HT1080 (cell line): ENCODE results near the gene CYFIP1. TPM values are rescaled to one million over a fixed set of nuclear protein-coding genes. Genes with fewer than 3 reads are reported as not detected.

Experiments used
- DNase-seq: peaks from one replicate; pipeline ENCODE4 v3.0.0-alpha.2; 2015; ENCODE audit warnings: low read depth
- total RNA-seq: library from RNA; depleted of rRNA; stranded (reverse); fragments of >200 nt; shearing (Covaris generic); gene quantifications from 2 replicates; pipeline ENCODE4 v1.2.3, GENCODE V29; 2014

Gene CYFIP1
- total RNA-seq, 1 experiment from 2014 or later = 96.8 TPM

- DNase-seq = no peak
Measured at GRCh38 chr15:22918596-22919140, 61.5 kb downstream of the CYFIP1 start.

- DNase-seq = peak; percentile 84
Measured at GRCh38 chr15:22918056-22918455, 62.1 kb downstream of the CYFIP1 start.

GRCh38 chr15:22917556-22917955 lies 62.6 kb downstream of the CYFIP1 start:
- no peak for DNase-seq

- DNase-seq = no peak
Measured at GRCh38 chr15:22916606-22917350, 63.4 kb downstream of the CYFIP1 start.

- DNase-seq = no peak
Measured at GRCh38 chr15:22915866-22916515, 64.2 kb downstream of the CYFIP1 start.

GRCh38 chr15:22913646-22914380 lies 66.4 kb downstream of the CYFIP1 start:
- no peak for DNase-seq

GRCh38 chr15:22912256-22912655 lies 67.9 kb downstream of the CYFIP1 start:
- DNase-seq = no peak

- no peak for DNase-seq
Measured at GRCh38 chr15:22911306-22911705, 68.9 kb downstream of the CYFIP1 start.

GRCh38 chr15:22908830-22909229 lies 71.3 kb downstream of the CYFIP1 start:
- no peak for DNase-seq

- DNase-seq = no peak
Measured at GRCh38 chr15:22907161-22907950, 72.8 kb downstream of the CYFIP1 start.

GRCh38 chr15:22904736-22905135 lies 75.4 kb downstream of the CYFIP1 start:
- DNase-seq = no peak

- DNase-seq = no peak
Measured at GRCh38 chr15:22903961-22904534, 76.1 kb downstream of the CYFIP1 start.

- no peak for DNase-seq
Measured at GRCh38 chr15:22903427-22903826, 76.7 kb downstream of the CYFIP1 start.

- DNase-seq = no peak
Measured at GRCh38 chr15:22902981-22903380, 77.2 kb downstream of the CYFIP1 start.

- DNase-seq = no peak
Measured at GRCh38 chr15:22902578-22902977, 77.6 kb downstream of the CYFIP1 start.

GRCh38 chr15:22902046-22902445 lies 78.1 kb downstream of the CYFIP1 start:
- DNase-seq = no peak

- peak; percentile 86 for DNase-seq
Measured at GRCh38 chr15:22895465-22896190, 84.5 kb downstream of the CYFIP1 start.

GRCh38 chr15:22893881-22894280 lies 86.3 kb downstream of the CYFIP1 start:
- no peak for DNase-seq

- DNase-seq = no peak
Measured at GRCh38 chr15:22893081-22893480, 87.1 kb downstream of the CYFIP1 start.

- DNase-seq = no peak
Measured at GRCh38 chr15:22892333-22892732, 87.8 kb downstream of the CYFIP1 start.
